GM15510 (cell line): ENCODE results near the gene FAM20A.

ENCODE experiments used
- POLR2A ChIP-seq: IDR thresholded peaks from 3 replicates; pipeline ENCODE4 v1.6.1; 2011; ENCODE audit warnings: borderline replicate concordance; ENCODE audit not compliant: insufficient read length; ENCODE audit errors: extremely low read depth

FAM20A gene

DNA sequence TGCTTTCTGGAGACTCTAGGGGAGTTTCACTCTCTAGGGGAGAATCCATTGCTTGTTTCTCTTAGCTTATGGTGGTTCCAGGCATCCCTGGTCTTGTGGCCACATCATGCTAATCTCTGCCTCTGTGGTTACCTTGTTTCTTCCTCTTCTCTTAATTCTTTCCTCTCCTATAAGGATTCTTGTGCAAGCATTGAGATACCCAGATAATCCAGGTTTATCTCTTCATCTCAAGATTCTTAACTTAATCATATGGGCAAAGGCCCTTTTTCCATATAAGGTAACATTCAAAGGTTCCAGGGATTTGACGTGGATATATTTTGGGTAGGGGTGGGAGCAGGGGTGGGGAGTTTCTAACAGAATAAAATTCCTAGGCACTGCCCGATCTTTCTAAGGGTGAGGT, 32.6 kb downstream of the FAM20A start:
- TF ChIP-seq POLR2A = no peak

DNA sequence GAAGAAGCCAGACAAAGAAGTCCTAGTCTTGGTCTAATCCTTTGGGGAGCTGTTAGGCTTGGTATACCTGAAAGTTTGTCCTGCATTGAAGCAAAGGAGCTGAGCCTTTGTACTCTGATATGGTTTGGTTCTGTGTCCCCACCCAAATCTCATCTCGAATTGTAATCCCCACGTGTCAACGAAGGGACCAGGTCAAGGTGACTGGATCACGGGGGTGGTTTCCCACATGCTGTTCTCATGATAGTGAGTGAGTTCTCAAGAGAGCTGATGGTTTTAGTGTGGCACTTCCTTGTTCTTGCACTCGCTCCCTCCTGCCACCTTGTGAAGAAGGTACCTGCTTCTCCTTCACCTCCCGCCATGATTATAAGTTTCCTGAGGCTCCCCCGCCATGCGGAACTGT, 33.6 kb downstream of the FAM20A start:
- no peak for TF ChIP-seq POLR2A

DNA sequence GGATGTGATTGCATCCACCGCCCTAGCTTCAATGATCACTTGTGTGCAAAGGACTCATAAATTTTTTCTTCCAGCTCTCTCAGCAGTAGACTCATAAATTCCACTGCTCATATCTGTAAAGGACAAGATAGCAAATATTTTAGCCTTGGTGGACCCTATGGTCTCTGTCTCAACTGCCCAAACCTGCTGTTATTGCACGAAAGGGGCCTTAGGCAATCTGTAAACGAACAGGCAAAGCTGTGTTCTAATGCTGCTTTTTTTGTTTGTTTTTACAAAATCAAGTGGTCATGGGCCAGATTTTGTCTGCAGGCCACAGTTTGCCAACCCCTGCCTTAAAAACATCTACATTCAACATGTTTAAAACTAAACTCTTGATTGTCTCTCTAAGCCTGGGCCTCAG, 34.1 kb downstream of the FAM20A start:
- no peak for TF ChIP-seq POLR2A

DNA sequence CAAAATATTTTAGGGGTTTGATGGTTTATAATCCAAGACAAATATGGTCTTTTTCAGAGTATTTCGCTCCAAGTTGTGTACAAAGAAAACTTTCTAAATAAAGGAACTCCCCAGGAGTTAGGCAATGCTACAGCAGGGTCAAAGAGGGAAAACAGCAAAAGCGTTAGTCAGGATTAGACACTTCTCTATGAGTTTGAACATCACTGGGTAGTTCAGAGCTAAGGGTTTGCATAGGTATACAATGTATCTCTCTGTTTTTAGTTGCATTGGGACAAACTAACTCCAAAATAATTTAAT, 34.8 kb downstream of the FAM20A start:
- TF ChIP-seq POLR2A = no peak

DNA sequence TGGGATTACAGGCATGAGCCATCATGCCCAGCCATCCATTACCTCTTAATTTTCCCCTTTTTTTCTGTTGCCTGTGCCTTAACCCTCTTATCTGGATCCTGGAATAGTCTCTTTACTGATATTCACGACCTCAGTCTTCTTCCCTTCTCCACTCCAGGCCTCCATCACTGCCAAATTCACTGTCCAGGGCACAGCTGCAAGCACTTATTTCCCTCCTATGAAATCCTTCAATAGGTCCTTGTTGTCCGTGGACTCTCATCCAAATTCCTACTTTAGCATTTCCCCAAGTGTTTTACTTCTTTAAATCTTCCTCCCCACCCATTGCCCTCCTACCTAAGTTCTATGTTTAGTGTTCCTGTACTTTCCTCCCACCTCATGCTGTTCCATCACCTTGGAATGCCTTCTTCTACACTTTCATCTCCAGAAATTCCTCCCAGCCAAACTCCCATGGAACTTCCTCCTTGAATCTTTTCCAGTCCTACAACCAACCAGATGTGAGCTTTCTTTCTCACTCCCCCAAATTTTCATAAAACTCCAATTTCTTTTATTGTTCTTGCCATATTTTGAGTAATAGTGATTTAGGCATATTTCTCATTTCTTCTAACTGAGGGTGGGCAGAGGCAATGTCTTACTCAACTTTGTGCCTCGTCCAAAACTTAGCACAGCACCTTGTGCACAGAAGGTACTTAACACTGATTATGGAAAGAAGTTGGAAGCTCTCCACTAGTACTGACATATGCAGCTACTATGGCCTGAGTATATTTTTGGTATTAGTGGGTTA, 35.3 kb downstream of the FAM20A start:
- TF ChIP-seq POLR2A = no peak

DNA sequence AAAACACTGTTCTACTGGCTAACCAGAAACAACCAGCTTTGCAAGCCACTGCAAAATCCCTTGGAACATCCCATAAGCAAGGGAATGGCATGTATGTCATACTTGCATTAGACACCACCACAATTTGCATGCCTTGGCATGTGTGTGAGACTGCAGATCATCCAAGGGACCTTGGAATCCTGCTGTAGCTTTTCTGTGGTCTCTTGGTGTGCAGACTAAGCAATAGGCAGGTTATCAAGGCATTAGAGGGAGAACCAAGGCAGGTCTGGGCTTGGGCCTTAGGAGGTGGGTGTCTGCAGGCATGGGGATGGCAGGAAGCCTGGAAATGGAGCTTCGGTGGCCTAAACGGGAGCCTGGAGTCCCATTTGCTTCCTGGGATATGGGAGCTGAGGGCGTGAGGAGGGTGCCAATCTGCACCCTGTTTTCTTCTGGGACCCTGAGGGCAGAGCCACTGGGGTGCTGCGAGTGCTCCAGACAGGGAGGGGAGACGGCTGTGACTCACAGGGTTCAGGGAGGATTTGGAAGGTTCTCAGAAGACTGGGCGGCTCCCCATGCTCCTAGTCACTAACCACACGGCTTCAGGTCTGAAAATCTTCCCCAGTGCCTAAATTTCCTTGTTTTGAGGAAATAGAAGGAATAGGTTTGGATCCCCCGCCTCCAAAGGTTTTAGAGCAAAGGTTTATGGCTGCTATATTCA, 36.6 kb downstream of the FAM20A start:
- TF ChIP-seq POLR2A = no peak

DNA sequence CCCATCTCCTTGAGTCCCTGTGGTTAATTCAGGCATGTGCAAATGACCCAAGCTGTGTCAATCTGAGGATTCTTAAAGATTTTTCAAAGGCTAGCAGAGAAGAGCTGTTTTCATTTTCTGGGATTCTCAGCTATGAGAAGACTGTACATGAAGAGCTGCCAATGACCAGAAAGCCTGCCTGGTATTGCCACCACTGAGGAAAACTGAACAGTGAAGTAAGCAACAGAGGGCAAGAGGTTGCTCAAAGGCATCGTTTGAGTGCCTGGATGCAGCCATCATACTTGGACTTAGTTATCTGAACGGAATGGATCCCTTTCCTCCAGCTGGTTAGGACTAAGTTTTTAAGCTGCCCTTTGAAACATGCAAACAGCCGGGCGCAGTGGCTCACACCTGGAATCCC, 38.4 kb downstream of the FAM20A start:
- no peak for TF ChIP-seq POLR2A

DNA sequence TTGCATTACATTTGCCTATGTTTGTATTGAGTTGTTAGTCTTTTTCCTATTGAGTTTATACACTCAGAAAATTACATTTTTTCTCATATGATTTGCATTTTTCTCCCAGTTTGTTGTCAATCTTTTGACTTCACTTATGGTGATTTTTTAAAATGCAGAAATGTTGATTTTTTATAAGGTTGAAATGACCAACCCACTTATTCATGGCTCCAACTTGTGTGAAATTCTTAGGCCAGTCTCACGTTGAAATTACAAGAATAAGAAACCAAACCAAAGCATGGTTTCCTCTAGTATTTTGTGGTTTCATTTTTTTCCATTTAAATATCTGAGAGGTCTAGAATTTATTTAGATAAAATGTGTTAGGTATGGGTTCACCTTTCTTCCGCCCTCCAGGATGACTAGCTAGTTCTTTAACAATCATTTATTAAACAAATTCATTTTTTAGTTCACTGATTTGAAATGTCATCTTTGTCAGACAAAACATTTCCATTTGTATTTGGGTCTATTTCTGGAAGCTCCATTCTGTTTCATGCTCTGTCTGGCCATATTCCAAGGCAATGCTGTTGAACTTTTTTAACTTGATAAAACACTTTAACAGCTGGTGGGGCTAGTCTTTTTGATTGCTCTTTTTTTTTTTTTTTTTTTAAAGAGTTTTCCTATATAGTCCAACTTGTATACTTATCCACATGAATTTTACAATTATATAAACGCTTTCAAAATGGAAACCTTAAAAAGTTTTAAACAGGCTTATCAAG, 40.0 kb downstream of the FAM20A start:
- TF ChIP-seq POLR2A = no peak

DNA sequence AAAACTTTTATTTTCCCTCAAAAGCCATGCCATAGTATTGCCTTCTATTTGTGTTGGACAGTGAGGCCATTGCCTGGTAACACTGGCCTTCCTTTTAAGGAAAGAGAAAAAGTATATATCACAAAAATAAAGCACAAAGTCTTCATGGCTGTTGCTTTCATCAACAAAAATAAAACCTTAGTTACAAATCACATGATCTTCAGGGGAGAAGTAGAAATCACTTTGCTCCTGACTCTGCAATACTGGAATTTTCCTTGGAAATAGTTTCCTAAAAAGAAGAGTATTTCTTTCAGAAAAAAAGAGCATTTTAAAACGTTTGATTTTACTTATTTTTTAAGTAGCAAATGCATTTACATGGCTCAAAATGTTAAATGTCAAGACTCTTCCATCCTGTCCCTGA, 41.9 kb downstream of the FAM20A start:
- TF ChIP-seq POLR2A = no peak

DNA sequence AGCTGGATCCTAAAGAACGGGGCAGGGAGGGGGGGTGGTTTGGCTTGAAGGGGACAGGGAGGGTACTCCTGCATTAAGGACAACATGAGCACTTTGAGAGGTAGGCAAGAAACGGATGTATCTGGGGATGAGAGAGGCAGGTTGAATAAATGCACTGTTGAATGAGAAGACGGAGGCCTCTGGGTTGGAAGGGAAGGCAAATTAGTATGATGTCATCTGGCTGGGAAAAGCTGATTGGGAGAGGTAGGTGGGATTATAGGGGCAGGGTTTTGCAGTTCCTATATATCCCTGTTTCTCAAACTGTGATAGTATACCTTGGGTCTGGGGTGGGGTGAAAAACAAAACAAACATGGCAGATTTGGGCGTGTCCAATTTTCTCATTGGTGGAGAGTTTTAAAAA, 44.6 kb downstream of the FAM20A start:
- TF ChIP-seq POLR2A = no peak

DNA sequence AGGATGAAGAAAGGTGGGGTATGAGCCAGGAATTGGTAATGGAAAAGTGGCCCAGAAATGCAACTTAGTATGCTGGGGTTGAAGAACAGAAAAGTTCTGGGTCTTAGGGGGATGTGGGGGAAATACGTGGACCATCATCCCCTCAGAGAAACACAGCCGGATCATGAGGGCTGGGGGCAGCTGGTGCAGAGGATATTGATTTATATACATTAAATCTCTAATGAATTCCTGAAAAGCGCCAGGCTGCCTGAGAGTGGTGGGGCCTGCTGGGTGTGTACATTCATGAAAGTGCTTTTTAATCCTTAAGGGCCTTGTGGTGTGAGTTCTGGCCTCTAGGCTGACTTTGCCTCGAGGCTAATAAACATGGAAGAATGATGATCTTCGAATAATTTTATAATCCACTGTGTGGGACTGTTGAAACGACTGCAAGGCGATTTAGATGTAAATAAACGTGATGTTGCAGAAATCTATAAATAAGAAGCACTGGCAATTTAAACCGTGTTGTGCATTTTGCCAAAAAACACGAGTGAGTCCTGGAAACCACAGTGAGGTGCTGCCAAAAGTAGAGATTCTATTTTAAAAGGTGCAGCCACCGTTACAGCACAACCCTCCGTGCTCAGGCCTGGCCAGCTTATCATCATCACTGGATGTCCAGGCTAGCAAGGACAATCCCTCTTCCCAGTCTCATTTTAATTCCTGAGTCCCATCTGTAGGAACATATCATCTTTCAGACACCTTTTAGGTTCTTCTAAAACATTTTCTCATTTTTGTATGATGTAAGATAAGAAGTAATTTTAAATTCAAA, 56.9 kb downstream of the FAM20A start:
- TF ChIP-seq POLR2A = no peak

DNA sequence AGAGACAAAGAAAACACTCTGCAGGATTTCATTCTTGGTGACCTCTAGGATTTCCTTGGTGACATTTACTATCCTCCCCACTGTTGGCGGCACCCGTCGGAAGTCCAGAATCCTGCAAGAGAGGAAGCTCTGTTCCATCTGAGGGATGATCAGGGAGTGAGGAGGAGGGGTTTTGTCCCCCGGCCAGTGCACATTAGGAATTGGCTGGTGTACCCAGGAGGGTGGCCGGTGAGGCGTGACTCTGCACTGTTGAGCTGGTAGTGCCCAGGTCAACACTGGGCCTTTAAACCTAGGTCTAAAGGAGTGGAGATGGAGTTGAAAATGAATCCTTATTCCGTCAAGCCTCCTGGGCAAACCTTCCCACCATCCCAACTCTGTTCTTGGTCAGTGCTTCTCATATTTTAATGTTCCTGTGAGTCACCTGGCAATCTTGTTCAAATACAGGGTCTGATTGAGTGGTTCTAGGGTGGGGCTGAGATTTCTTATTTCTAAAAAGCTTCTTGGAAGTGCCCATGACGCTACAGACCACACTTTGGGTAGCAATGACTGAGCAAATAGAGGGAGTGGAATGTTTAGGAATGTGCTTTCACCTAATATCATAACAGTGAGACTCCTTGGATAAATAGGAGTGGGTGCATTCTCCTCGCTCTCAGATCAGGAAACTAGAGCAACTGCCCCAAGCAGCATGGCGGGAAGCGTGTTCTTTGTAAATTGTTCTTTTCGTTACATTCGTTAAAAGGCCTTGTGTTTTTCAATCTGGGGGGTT, 58.3 kb downstream of the FAM20A start:
- no peak for TF ChIP-seq POLR2A

DNA sequence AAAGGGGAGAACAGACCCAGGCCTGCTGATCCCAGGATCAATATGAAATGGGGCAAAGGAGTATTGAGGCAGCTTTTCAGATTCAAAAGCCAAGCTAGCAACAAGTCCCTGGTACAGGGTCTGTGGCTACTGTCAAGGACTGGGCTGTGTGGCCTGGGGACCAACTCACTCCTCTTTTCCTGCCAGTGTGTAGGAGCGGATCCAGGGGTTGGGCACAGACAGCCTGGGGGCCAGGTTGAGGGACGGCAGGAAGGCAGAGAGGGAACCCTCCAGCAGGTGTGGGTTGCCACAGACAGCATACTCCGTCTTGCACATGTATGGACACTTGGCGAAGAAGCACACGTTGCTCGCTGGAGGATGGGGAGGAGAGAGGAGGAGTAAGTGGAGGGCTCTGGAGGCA, 59.4 kb downstream of the FAM20A start:
- TF ChIP-seq POLR2A = no peak

DNA sequence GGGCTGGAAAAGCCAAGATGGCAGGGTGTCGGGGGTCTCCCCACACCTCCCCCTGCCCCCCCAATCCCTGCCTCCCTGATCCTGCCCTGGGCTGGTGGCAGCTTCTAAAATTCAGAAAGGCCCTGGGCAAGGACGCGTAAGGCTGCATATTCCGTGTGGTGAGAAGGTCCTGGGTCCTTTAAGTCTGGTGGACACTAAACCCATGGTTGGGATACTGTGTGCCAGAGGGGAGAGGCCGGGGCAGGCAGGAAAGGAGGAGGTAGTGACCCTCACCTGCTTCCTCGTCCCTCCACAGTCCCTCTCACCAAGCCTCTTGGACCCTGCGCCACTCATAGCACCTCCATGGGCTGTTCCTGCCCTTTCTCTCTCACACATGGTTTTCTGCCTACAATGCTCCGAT, 60.2 kb downstream of the FAM20A start:
- TF ChIP-seq POLR2A = no peak

DNA sequence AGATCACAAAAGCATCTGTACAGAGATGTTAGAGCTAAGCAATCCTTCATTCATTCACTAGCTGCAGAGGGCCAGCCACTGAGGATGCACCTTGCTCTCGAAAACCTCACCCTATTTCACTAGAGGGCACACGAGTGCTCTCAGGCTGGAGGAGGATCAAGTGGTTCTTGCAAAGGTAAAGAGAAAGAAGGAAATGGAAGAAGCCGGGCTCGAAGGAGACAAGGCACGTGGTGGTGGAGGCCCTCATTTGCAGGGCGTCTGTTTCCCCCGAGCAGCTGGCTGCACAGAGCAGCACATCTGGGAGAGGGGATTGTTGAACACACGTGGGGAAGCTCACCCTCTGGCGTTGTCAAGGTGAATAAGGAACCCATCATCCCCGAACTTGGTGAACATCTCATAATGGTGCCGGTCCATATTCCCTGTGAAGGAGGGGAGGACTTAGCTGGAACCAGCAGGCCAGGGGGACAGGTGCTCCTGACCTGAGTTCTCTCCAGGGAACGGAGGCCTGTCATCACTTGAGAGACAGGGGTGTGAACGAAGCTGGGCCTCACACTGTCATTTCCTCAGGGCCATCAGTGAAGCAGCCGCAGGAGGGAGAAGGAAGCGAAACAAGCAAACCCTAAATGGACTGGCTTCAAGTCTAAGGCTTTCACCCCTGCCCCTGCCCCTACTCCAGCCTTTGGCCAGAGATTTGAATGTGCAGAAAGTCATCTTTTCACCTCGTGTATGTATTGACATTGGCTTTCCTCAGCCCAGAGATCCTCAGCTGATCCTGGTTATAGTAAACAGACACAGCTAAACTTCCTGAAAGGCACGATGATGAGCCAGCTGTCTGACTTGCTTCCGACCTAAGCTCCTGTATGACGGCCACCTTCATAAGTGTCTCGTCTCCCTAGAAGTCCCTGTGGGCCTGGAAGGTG, 61.4 kb downstream of the FAM20A start:
- no peak for TF ChIP-seq POLR2A
